ENCODE measurements around the gene U2SURP.

GRCh38 chr3:143099690-143100089, 98.3 kb downstream of the U2SURP start:
- TF ChIP-seq EZH2 (IDR thresholded peaks at IDR 0.05) (no peak), POLR2AphosphoS5 (IDR thresholded peaks at IDR 0.05; ENCODE audit: borderline replicate concordance, low read depth, low read length) (no peak)

Data from SK-N-MC (cell line).